HEK293T (cell line): Measurements from ENCODE around the gene PANX2.

Experiments used
- BHLHE40 ChIP-seq: fragments of 450-650 bp; IDR thresholded peaks from 2 replicates; pipeline ENCODE4 v1.6.1; 2016; ENCODE audit warnings: mild to moderate bottlenecking, moderate library complexity, borderline replicate concordance
- CTBP1 ChIP-seq: fragments of 450-650 bp; IDR thresholded peaks from 2 replicates; pipeline ENCODE4 v1.6.1; 2016; ENCODE audit warnings: borderline replicate concordance
- FOXK2 ChIP-seq: fragments of 450-650 bp; IDR thresholded peaks from 2 replicates; pipeline ENCODE4 v1.6.1; 2016; ENCODE audit warnings: mild to moderate bottlenecking
- HDGF ChIP-seq: fragments of 450-650 bp; IDR thresholded peaks from 2 replicates; pipeline ENCODE4 v1.6.1; 2017; ENCODE audit warnings: antibody characterized with exemption, borderline replicate concordance
- PKNOX1 ChIP-seq: fragments of 450-650 bp; IDR thresholded peaks from 2 replicates; pipeline ENCODE4 v1.6.1; 2016
- SP1 ChIP-seq: fragments of 450-650 bp; IDR thresholded peaks from 2 replicates; pipeline ENCODE4 v1.6.1; 2017

GRCh38 chr22:50131894-50132293 is 38.6 kb upstream of the PANX2 start:
- TF ChIP-seq PKNOX1 (no peak), HDGF (no peak), BHLHE40 (no peak), SP1 (no peak), FOXK2 (no peak), CTBP1 (no peak)
